Activated naive CD4-positive, alpha-beta T cell treated with anti-CD3 and anti-CD28 coated beads, Interleukin-2, amount 50 U/mL, for 16 hours (primary cell): ENCODE results near the gene UVRAG.
A peak's percentile ranks its signal among the peaks of the same experiment; 100 is the strongest.

Experiments used
- DNase-seq: peaks from one replicate; pipeline ENCODE4 v3.0.0-alpha.2; 2020

UVRAG gene

GRCh38 chr11:76131142-76131541, 316.1 kb downstream of the UVRAG start:
- no peak for DNase-seq

GRCh38 chr11:76131671-76132631, 316.9 kb downstream of the UVRAG start:
- no peak for DNase-seq

- DNase-seq, result no peak
These were observed 319.2 kb downstream of the UVRAG start for GRCh38 chr11:76134239-76134638.

- DNase-seq, result no peak
These were observed 320.5 kb downstream of the UVRAG start for GRCh38 chr11:76135491-76135890.

GRCh38 chr11:76139314-76139713, 324.3 kb downstream of the UVRAG start:
- no peak for DNase-seq

- DNase-seq, result no peak
These were observed 326.0 kb downstream of the UVRAG start for GRCh38 chr11:76140912-76141574.

- DNase-seq, result no peak
These were observed 327.0 kb downstream of the UVRAG start for GRCh38 chr11:76141901-76142588.

- no peak for DNase-seq
These were observed 328.3 kb downstream of the UVRAG start for GRCh38 chr11:76143274-76143673.

- no peak for DNase-seq
These were observed 332.2 kb downstream of the UVRAG start for GRCh38 chr11:76147106-76147740.

- DNase-seq, result no peak
These were observed 333.2 kb downstream of the UVRAG start for GRCh38 chr11:76148231-76148630.

- no peak for DNase-seq
These were observed 334.1 kb downstream of the UVRAG start for GRCh38 chr11:76148941-76149613.

GRCh38 chr11:76149713-76150112, 334.7 kb downstream of the UVRAG start:
- no peak for DNase-seq

GRCh38 chr11:76150141-76150540, 335.1 kb downstream of the UVRAG start:
- DNase-seq, result no peak

- no peak for DNase-seq
These were observed 336.6 kb downstream of the UVRAG start for GRCh38 chr11:76151556-76152085.

- peak; percentile 84 for DNase-seq
These were observed 337.2 kb downstream of the UVRAG start for GRCh38 chr11:76152086-76152681.

GRCh38 chr11:76152741-76153570, 337.9 kb downstream of the UVRAG start:
- no peak for DNase-seq

GRCh38 chr11:76153571-76153923, 338.5 kb downstream of the UVRAG start:
- no peak for DNase-seq

- no peak for DNase-seq
These were observed 340.7 kb downstream of the UVRAG start for GRCh38 chr11:76155500-76156227.

GRCh38 chr11:76156971-76157427, 342.0 kb downstream of the UVRAG start:
- DNase-seq, result no peak

- no peak for DNase-seq
These were observed 342.9 kb downstream of the UVRAG start for GRCh38 chr11:76157891-76158290.
